ENCODE measurements around the gene TIMP1.

DNA sequence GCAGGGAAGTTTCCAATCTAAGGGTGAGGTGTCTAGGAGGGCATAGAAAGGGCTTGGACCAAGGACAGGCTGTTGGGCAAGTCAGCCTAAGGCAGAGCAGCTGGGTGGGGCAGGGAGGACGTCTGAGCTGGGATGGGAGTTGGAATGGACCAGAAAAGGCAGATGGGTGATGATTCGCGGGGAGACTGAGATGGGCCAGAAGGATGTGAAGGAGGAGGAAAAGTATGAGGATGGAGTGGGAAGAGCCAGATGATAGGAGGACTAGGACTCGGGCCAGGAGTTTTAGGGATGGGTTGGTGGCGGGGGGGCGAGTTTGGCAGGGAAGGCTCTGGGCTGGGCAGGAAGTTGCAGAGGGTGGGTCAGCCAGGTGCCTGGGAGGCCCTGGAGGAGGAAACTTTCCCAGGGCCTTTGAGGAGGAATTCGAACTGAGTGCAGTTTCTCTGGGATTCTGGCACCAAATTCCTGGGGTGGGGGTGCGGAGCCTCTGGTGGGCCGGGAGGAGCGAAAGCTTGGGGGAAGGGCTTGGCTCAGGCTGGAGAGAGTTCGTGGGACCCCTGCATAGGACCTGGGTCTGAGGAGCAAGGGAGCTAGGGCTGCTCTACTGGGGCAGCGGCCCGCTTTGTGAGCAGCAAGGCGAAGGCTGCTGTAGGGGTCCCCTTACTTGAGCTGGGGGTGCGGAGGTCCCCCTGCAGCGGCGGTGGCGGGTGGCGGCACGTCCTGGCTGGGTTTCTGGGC lies 8.7 kb upstream of the TIMP1 start:
- TF ChIP-seq, protein P1, sequence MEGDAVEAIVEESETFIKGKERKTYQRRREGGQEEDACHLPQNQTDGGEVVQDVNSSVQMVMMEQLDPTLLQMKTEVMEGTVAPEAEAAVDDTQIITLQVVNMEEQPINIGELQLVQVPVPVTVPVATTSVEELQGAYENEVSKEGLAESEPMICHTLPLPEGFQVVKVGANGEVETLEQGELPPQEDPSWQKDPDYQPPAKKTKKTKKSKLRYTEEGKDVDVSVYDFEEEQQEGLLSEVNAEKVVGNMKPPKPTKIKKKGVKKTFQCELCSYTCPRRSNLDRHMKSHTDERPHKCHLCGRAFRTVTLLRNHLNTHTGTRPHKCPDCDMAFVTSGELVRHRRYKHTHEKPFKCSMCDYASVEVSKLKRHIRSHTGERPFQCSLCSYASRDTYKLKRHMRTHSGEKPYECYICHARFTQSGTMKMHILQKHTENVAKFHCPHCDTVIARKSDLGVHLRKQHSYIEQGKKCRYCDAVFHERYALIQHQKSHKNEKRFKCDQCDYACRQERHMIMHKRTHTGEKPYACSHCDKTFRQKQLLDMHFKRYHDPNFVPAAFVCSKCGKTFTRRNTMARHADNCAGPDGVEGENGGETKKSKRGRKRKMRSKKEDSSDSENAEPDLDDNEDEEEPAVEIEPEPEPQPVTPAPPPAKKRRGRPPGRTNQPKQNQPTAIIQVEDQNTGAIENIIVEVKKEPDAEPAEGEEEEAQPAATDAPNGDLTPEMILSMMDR (IDR thresholded peaks at IDR 0.05) = no peak
- TF ChIP-seq POLR2A (IDR thresholded peaks at IDR 0.05) = no peak
